Stromal cell of bone marrow (primary cell): ENCODE measurements around the gene XAF1.
"Not testable (repeated sequence)": the region's sequence is repeated elsewhere in the genome, so short reads cannot be mapped to it uniquely, and the experiment has no call there.

ENCODE experiments used
- DNase-seq: peaks from one replicate; pipeline ENCODE4 v3.0.0-alpha.2; 2012; ENCODE audit warnings: low read depth

XAF1 gene

DNA sequence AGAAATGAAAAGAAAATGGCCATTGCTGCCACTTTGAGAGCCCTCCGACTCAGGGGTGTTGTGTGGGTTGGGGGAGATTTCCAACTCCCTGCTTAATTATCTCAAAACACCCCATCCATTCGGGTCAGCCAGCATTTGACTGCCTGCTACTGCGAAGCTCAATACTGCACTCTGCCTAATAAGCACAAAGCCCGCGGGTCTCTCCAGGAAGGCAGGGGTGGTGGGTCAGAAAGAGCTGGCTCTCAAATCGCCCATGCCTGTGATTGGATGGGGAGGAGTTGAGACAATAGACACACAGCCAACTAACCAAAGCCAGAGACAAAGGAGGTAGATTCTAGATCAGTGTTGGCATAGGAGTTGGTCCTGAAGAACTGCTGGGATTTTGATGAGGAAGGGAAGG is 2.3 kb upstream of the XAF1 start:
- DNase-seq = no peak

DNA sequence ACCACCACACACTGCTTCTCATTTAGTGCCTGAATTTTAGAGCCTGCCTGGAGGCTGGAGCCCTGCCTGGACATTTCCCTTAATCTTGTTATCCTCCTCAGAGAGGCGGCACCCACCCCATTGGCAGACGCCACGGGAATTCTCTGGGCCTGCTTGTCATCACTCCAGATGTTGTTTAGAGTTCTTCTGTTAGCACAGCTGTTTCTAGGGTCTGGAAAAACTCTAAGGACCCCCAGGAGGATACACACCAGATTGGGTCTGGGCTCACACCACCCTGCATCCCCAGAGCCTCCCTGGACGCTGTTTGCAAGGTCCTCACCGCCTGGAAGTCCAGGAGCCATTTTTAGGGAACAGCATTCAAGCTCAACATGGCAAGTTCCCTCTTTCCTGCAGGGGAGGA is 565 bp upstream of the XAF1 start:
- peak; percentile 33 for DNase-seq

- no peak for DNase-seq
Observed at GRCh38 chr17:6756425-6757031, 682 bp downstream of the XAF1 start.

GRCh38 chr17:6757747-6758146 is 1.9 kb downstream of the XAF1 start:
- DNase-seq = no peak

GRCh38 chr17:6761779-6762178 is 5.9 kb downstream of the XAF1 start:
- no peak for DNase-seq

GRCh38 chr17:6768447-6768846 is 12.6 kb downstream of the XAF1 start:
- no peak for DNase-seq

DNA sequence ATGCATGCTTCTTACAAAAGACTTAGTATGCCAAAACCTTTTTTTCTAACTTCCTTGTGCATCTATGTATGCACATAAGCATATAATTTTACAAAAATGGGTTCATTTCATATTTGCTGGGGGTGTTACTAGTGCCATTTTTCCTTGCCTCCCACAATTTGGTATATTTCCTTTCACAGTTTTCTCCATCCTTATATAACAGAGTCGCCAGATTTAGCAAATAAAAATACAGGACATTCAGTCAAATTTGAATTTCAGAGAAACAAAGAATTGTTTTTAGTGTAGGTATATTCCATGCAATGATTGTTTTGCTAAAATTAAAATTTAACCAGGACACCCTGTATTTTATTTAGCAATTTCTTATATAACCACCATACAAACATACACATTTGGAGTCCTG is 16.2 kb downstream of the XAF1 start:
- DNase-seq = no peak

DNA sequence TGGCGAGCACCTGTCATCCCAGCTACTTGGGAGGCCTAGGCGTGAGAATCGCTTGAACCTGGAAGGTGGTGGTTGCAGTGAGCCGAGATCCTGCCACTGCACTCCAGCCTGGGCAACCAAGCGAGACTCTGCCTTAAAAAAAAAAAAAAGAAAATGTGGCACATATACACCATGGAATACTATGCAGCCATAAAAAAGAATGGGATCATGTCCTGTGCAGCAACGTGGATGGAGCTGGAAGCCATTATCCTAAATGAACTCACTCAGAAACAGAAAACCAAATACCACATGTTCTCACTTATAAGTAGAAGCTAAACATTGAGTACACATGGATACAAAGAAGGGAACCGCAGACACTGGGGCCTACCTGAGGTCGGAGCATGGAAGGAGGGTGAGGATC is 19.1 kb downstream of the XAF1 start:
- not testable (repeated sequence) for DNase-seq

DNA sequence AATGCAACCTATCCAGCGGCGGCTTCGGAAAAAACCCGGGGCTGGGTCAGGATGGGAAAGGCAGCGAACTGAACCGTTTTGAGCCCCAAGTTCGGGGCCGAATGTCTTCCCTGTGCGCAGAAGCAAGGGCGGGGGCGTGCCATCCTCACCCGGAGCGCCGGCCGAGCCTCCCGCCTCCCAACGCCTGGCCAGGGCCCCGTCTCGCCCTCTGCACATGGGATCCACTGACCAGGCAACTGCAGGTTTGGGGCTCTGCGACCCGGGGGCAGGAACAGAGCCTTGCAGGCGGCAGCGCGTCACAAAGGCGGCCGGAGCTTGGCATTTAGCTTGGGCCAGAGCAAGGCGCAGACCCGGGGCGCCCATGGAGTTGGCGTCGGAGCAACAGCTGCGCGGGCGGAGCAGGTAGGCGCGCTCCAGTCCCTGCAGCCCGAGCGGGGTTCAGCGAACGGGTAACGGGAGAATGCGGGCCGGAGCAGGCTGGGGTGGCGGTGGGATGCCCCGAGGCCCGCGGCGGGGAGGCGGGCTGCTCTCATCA is 20.1 kb downstream of the XAF1 start, which contains the start of gene FBXO39:
Gene FBXO39, plus strand, starts transcription at position 345 of the 535 bp plus-strand sequence. CDS start 3,654 bp downstream, outside the sequence.
- no peak for DNase-seq

GRCh38 chr17:6779411-6779810 is 23.6 kb downstream of the XAF1 start:
- no peak for DNase-seq

GRCh38 chr17:6780001-6780400 is 24.2 kb downstream of the XAF1 start:
- DNase-seq = no peak

GRCh38 chr17:6780886-6781285 is 25.0 kb downstream of the XAF1 start:
- no peak for DNase-seq

GRCh38 chr17:6782244-6782643 is 26.4 kb downstream of the XAF1 start:
- DNase-seq = no peak

GRCh38 chr17:6786618-6787017 is 30.8 kb downstream of the XAF1 start:
- DNase-seq = peak; percentile 61

- DNase-seq = no peak
Observed at GRCh38 chr17:6787081-6787693, 31.3 kb downstream of the XAF1 start.

DNA sequence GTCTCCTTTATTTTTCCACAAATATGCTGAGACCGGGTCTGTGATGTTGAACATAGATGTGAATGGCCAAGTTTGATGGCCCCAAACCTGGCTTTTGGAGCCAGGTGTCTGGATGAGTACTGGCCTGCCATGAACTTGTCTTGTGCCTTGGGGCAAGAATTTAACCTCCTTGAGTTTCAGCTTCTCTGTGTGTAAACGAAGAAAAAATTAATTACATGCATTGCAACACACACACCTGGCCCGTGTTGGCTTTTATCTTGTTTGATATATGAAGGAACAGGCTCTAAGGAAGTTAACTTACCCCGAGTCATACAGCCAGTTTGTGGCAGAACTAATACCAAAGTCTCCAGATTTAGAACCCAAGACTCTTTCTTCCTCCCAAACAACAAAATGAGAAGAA is 33.3 kb downstream of the XAF1 start:
- DNase-seq = no peak

DNA sequence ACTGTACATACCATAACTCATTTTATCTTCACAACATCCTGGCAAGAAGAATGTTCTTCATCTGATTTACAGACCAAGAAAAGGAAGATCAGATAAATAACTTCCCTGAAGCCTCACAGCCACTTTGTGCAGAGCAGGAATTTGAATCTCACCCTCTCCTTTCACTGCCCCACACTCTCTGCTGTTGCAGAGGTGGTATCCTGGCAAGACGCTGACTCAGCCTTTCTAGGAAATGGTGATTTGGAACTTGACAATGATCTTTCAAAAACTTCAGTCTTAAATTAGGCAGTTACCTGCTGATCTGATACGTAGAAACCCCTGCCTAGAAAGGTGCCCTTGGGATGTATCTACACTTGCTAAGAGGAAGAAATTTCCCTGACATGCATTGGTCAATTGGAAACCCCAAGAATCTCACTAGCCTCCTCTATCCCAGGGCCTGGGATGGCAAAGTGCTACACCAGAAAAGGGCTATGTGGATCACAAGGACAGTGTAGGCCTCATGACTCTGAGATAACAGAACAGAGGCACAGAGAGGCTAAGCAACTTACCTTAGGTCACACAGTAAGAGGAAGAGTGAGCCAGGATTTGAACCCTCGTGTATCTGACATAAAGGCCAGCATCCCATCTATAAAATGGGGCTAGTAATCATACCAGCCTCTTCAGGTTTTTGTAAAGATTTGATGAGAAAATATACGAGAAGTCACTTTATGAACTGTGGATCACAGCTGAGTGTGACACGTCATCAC is 38.1 kb downstream of the XAF1 start:
- DNase-seq = no peak

- no peak for DNase-seq
Observed at GRCh38 chr17:6796017-6796886, 40.4 kb downstream of the XAF1 start.

GRCh38 chr17:6796887-6797490 is 41.1 kb downstream of the XAF1 start:
- peak; percentile 55 for DNase-seq

DNA sequence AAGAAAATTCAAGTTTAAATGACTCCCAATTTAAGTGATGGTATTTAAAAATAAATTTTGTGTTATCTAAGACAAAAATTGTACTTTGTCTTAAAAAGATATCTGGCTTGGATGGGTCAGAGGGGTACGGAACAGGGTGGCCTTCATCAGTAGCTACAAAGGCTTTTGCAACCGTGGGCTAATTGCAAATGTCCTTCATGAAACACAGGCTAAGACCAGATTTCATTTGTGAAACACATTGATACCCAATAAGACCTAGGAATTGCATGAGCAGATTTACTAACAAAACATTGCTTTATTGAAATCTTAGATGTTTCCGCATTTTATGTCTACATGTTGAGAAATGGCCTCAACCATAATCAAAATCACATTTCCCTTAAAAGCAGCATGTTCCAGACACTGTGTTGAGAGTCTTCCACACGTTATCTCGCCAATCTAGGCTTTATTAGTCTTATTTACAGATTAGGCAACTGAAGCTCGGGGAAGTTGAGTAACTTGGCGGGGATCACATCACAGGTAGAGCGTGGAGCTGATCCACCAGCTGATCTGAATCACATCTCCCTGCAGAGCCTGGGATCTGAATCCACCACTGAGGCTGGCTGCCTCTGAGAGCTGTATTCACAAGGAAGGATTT is 42.0 kb downstream of the XAF1 start:
- DNase-seq = no peak

DNA sequence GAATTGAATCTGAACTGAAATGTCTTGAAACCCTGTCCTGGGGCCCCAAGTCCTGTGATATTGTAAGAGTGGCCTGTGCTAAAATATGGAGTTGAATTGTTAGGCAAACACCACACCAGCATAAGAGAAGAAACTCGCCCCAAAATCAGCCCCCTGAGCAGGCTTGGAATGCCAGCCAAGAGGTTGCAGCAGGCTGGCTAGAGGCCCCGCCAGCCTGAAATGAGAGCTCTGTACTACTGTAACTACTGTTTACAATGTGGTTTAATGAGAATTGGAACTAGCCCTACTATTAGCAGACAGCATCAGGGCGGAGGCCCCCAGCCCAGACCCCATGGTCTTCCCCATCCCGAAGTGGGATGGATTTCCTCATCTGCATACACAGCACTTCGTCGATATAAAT is 43.9 kb downstream of the XAF1 start:
- DNase-seq = no peak
